AG09309 (cell line): ENCODE data around the gene AIFM1.

Experiments used
- DNase-seq: peaks from one replicate; pipeline ENCODE4 v3.0.0-alpha.2; 2010; ENCODE audit warnings: low read depth
- H3K4me3 ChIP-seq: 2 replicates; pipeline ENCODE4 v1.5.1; 2011; ENCODE audit warnings: mild to moderate bottlenecking, low read depth, low read length, moderate library complexity; ENCODE audit not compliant: control insufficient read depth
- CTCF ChIP-seq: IDR thresholded peaks from 2 replicates; pipeline ENCODE4 v1.5.1; 2011; ENCODE audit warnings: mild to moderate bottlenecking, low read depth, low read length, inconsistent platforms; ENCODE audit not compliant: insufficient read depth, control insufficient read depth; ENCODE audit errors: missing control alignments

AIFM1 gene

GRCh38 chrX:130176942-130177341, 11.3 kb upstream of the AIFM1 start:
- no peak for TF ChIP-seq CTCF
- no peak overlapping the region for H3K4me3 ChIP-seq
- no peak for DNase-seq

GRCh38 chrX:130176354-130176776, 10.7 kb upstream of the AIFM1 start:
- DNase-seq, result no peak
- no peak overlapping the region for H3K4me3 ChIP-seq
- TF ChIP-seq CTCF, result no peak

GRCh38 chrX:130174937-130175336, 9.3 kb upstream of the AIFM1 start:
- no peak overlapping the region for H3K4me3 ChIP-seq
- no peak for TF ChIP-seq CTCF
- no peak for DNase-seq

- H3K4me3 ChIP-seq, result no peak overlapping the region
- TF ChIP-seq CTCF, result no peak
- peak; percentile 56 for DNase-seq
Observed at GRCh38 chrX:130174045-130174704, 8.5 kb upstream of the AIFM1 start.

GRCh38 chrX:130173190-130173895, 7.7 kb upstream of the AIFM1 start:
- H3K4me3 ChIP-seq, result no peak overlapping the region
- DNase-seq, result peak; percentile 73
- no peak for TF ChIP-seq CTCF

GRCh38 chrX:130172127-130172845, 6.6 kb upstream of the AIFM1 start:
- no peak for DNase-seq

More at GRCh38 chrX:130172127-130172845, 6.6 kb upstream of the AIFM1 start:
- TF ChIP-seq CTCF, result no peak
- peak overlapping the region; percentile 50 for H3K4me3 ChIP-seq
